HK-2 (cell line): ENCODE data around the gene HNRNPDL.
"Not testable (repeated sequence)": the region's sequence is repeated elsewhere in the genome, so short reads cannot be mapped to it uniquely, and the experiment has no call there.

Experiments used
- DNase-seq: peaks from one replicate; pipeline ENCODE4 v3.0.0-alpha.2; 2018; ENCODE audit not compliant: unreplicated experiment

Gene HNRNPDL

GRCh38 chr4:82386312-82386711 is 44.0 kb downstream of the HNRNPDL start:
- not testable (repeated sequence) for DNase-seq

- DNase-seq, result no peak
These were observed 47.5 kb downstream of the HNRNPDL start for GRCh38 chr4:82382751-82383150.

- DNase-seq, result no peak
These were observed 48.5 kb downstream of the HNRNPDL start for GRCh38 chr4:82381661-82382296.

GRCh38 chr4:82381235-82381634 is 49.0 kb downstream of the HNRNPDL start:
- DNase-seq, result no peak

GRCh38 chr4:82380831-82381230 is 49.4 kb downstream of the HNRNPDL start:
- DNase-seq, result no peak

GRCh38 chr4:82380344-82380743 is 49.9 kb downstream of the HNRNPDL start:
- DNase-seq, result no peak

GRCh38 chr4:82376109-82376508 is 54.2 kb downstream of the HNRNPDL start:
- no peak for DNase-seq

- peak; percentile 99 for DNase-seq
These were observed 56.2 kb downstream of the HNRNPDL start, which contains the start of gene HNRNPD for GRCh38 chr4:82373816-82374625. Gene HNRNPD, minus strand, starts transcription at chr4:82373991. Its CDS starts 313 bp downstream, at chr4:82373678.

- DNase-seq, result no peak
These were observed 56.8 kb downstream of the HNRNPDL start for GRCh38 chr4:82373486-82373815.
